WTC11 (cell line): Measurements from ENCODE around the gene WHAMM. TPM values are rescaled to one million over a fixed set of nuclear protein-coding genes. Genes with fewer than 3 reads are reported as not detected.

ENCODE experiments used
- ATAC-seq: fragments of 200-7000 bp; cut with Tn5 transposase; 2 replicates; pipeline ENCODE4 v1.10.0; 2021; ENCODE audit warnings: mild to moderate bottlenecking, moderate library complexity
- CTCF ChIA-PET: fragments of 300-600 bp; sonication (Branson Sonifier 250); formaldehyde crosslinking; loops from one replicate; lab custom pipeline; 2021; ENCODE audit warnings: antibody characterized with exemption; lab: Charles Lee
- POLR2A ChIA-PET: fragments of 350-600 bp; sonication (Branson Sonifier 250); formaldehyde crosslinking; loops from one replicate; lab custom pipeline; 2021; ENCODE audit warnings: antibody characterized with exemption; lab: Charles Lee
- DNase-seq: peaks from one replicate; pipeline ENCODE4 v3.0.0; 2021; ENCODE audit warnings: low spot score
- H3K27ac Mint-ChIP-seq: 2 replicates; pipeline ENCODE4 v1.8.0; 2021; ENCODE audit warnings: mixed read lengths
- H3K27me3 Mint-ChIP-seq: 2 replicates; pipeline ENCODE4 v1.8.0; 2021; ENCODE audit warnings: low read depth, mild to moderate bottlenecking, moderate library complexity, mixed read lengths
- H3K36me3 Mint-ChIP-seq: 2 replicates; pipeline ENCODE4 v1.8.0; 2021; ENCODE audit warnings: mixed read lengths
- H3K4me1 Mint-ChIP-seq: 2 replicates; pipeline ENCODE4 v1.8.0; 2022; ENCODE audit warnings: mixed read lengths
- H3K4me3 Mint-ChIP-seq: 2 replicates; pipeline ENCODE4 v1.8.0; 2021; ENCODE audit warnings: mild to moderate bottlenecking, moderate library complexity, mixed read lengths
- H3K9me3 Mint-ChIP-seq: 2 replicates; pipeline ENCODE4 v1.8.0; 2021; ENCODE audit warnings: mixed read lengths
- AFF4 ChIP-seq: sonication (generic); formaldehyde crosslinking; IDR thresholded peaks from 2 replicates; pipeline ENCODE4 v1.8.1; 2023; ENCODE audit warnings: mild to moderate bottlenecking, missing genetic modification reagents, borderline replicate concordance
- CBFB ChIP-seq: sonication (generic); formaldehyde crosslinking; IDR thresholded peaks from 2 replicates; pipeline ENCODE4 v1.8.1; 2022; ENCODE audit warnings: mild to moderate bottlenecking, low read depth, missing genetic modification reagents
- ELF4 ChIP-seq: sonication (generic); formaldehyde crosslinking; IDR thresholded peaks from 2 replicates; pipeline ENCODE4 v1.8.1; 2022; ENCODE audit warnings: low read depth, mild to moderate bottlenecking, moderate library complexity, missing genetic modification reagents
- ETV6 ChIP-seq: sonication (generic); formaldehyde crosslinking; IDR thresholded peaks from 2 replicates; pipeline ENCODE4 v1.8.1; 2022; ENCODE audit warnings: mild to moderate bottlenecking, missing genetic modification reagents
- FOXJ3 ChIP-seq: sonication (generic); formaldehyde crosslinking; IDR thresholded peaks from 2 replicates; pipeline ENCODE4 v1.9.0; 2021; ENCODE audit warnings: missing genetic modification reagents, mild to moderate bottlenecking, borderline replicate concordance
- FOXK1 ChIP-seq: sonication (generic); formaldehyde crosslinking; IDR thresholded peaks from 2 replicates; pipeline ENCODE4 v1.8.0; 2022; ENCODE audit warnings: mild to moderate bottlenecking, moderate library complexity, missing genetic modification reagents
- FOXP1 ChIP-seq: sonication (generic); formaldehyde crosslinking; IDR thresholded peaks from 2 replicates; pipeline ENCODE4 v1.8.0; 2022; ENCODE audit warnings: missing genetic modification reagents, mild to moderate bottlenecking, moderate library complexity, borderline replicate concordance
- FOXP4 ChIP-seq: sonication (generic); formaldehyde crosslinking; IDR thresholded peaks from 2 replicates; pipeline ENCODE4 v1.8.0; 2022; ENCODE audit warnings: mild to moderate bottlenecking, missing genetic modification reagents
- IRF2 ChIP-seq: sonication (generic); formaldehyde crosslinking; IDR thresholded peaks from 2 replicates; pipeline ENCODE4 v1.8.0; 2022; ENCODE audit warnings: low read depth, missing genetic modification reagents, borderline replicate concordance
- NFYB ChIP-seq: sonication (generic); formaldehyde crosslinking; conservative IDR thresholded peaks from 2 replicates; pipeline ENCODE4 v1.8.0; 2022; ENCODE audit warnings: low read depth, missing genetic modification reagents
- NR2C2 ChIP-seq: sonication (generic); formaldehyde crosslinking; IDR thresholded peaks from 2 replicates; pipeline ENCODE4 v1.8.0; 2022; ENCODE audit warnings: mild to moderate bottlenecking, missing genetic modification reagents
- SP1 ChIP-seq: sonication (generic); formaldehyde crosslinking; conservative IDR thresholded peaks from 2 replicates; pipeline ENCODE4 v1.8.1; 2022; ENCODE audit warnings: missing genetic modification reagents
- ZNF138 ChIP-seq: sonication (generic); formaldehyde crosslinking; conservative IDR thresholded peaks from 2 replicates; pipeline ENCODE4 v1.8.1; 2022; ENCODE audit warnings: mild to moderate bottlenecking, moderate library complexity, missing genetic modification reagents
- ZNF263 ChIP-seq: sonication (generic); formaldehyde crosslinking; IDR thresholded peaks from 2 replicates; pipeline ENCODE4 v1.8.1; 2022; ENCODE audit warnings: low read depth, mild to moderate bottlenecking, moderate library complexity, missing genetic modification reagents
- total RNA-seq: library from RNA; stranded (reverse); gene quantifications from 3 replicates; pipeline ENCODE4 v1.2.3, GENCODE V29; 2021
- TF ChIP-seq, protein P1 (sequence below): sonication (generic); formaldehyde crosslinking; IDR thresholded peaks from 2 replicates; pipeline ENCODE4 v1.8.0; 2022; ENCODE audit warnings: mild to moderate bottlenecking, missing genetic modification reagents
- TF ChIP-seq, protein P2 (sequence below): sonication (generic); formaldehyde crosslinking; IDR thresholded peaks from 2 replicates; pipeline ENCODE4 v1.8.0; 2022; ENCODE audit warnings: mild to moderate bottlenecking, missing genetic modification reagents
- TF ChIP-seq, protein P3 (sequence below): sonication (generic); formaldehyde crosslinking; IDR thresholded peaks from 2 replicates; pipeline ENCODE4 v1.8.1; 2023; ENCODE audit warnings: mild to moderate bottlenecking, missing genetic modification reagents
- TF ChIP-seq, protein P4 (sequence below): fragments of 250-450 bp; sonication (Bioruptor Pico); IDR thresholded peaks from 2 replicates; pipeline ENCODE4 v1.9.0; 2021; ENCODE audit warnings: moderate library complexity, mild to moderate bottlenecking, inconsistent platforms, borderline replicate concordance
- TF ChIP-seq, protein P5 (sequence below): fragments of 250-450 bp; sonication (Bioruptor Pico); IDR thresholded peaks from 2 replicates; pipeline ENCODE4 v1.8.0; 2021; ENCODE audit warnings: mild to moderate bottlenecking
- TF ChIP-seq, protein P6 (sequence below): fragments of 250-450 bp; sonication (Bioruptor Pico); conservative IDR thresholded peaks from 2 replicates; pipeline ENCODE4 v1.9.0; 2021; ENCODE audit warnings: mild to moderate bottlenecking

Gene WHAMM
- total RNA-seq, 1 experiment from 2014 or later = 3.2 TPM

- ChIA-PET POLR2A (interaction anchor here (0.8 kb wide), 1 partner anchor 54 kb away, joined by 3 read pairs; no protein-coding TSS in a partner anchor), CTCF (no interaction called here)
- Mint-ChIP-seq H3K27ac (no peak overlapping the region), H3K36me3 (no peaks in the 10 kb centered on the region), H3K27me3 (peaks cover 45% of the 10 kb centered on the region), H3K4me1 (peaks cover 7% of the 10 kb centered on the region), H3K4me3 (no peak overlapping the region), H3K9me3 (no peaks in the 10 kb centered on the region)
- DNase-seq (no peak), ATAC-seq (no peak)
- TF ChIP-seq ZNF263 (CRISPR knock-in tag) (no peak), FOXP1 (CRISPR knock-in tag) (no peak), FOXK1 (CRISPR knock-in tag) (no peak), ETV6 (CRISPR knock-in tag) (no peak), CBFB (CRISPR knock-in tag) (no peak), NFYB (CRISPR knock-in tag) (no peak), FOXP4 (CRISPR knock-in tag) (no peak), NR2C2 (CRISPR knock-in tag) (no peak), IRF2 (CRISPR knock-in tag) (no peak)
- TF ChIP-seq, protein P1, sequence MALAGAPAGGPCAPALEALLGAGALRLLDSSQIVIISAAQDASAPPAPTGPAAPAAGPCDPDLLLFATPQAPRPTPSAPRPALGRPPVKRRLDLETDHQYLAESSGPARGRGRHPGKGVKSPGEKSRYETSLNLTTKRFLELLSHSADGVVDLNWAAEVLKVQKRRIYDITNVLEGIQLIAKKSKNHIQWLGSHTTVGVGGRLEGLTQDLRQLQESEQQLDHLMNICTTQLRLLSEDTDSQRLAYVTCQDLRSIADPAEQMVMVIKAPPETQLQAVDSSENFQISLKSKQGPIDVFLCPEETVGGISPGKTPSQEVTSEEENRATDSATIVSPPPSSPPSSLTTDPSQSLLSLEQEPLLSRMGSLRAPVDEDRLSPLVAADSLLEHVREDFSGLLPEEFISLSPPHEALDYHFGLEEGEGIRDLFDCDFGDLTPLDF (CRISPR knock-in tag) = no peak
- TF ChIP-seq, protein P2, sequence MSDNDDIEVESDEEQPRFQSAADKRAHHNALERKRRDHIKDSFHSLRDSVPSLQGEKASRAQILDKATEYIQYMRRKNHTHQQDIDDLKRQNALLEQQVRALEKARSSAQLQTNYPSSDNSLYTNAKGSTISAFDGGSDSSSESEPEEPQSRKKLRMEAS (CRISPR knock-in tag) = no peak
- TF ChIP-seq, protein P3, sequence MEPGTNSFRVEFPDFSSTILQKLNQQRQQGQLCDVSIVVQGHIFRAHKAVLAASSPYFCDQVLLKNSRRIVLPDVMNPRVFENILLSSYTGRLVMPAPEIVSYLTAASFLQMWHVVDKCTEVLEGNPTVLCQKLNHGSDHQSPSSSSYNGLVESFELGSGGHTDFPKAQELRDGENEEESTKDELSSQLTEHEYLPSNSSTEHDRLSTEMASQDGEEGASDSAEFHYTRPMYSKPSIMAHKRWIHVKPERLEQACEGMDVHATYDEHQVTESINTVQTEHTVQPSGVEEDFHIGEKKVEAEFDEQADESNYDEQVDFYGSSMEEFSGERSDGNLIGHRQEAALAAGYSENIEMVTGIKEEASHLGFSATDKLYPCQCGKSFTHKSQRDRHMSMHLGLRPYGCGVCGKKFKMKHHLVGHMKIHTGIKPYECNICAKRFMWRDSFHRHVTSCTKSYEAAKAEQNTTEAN (CRISPR knock-in tag) = no peak
- TF ChIP-seq, protein P4, sequence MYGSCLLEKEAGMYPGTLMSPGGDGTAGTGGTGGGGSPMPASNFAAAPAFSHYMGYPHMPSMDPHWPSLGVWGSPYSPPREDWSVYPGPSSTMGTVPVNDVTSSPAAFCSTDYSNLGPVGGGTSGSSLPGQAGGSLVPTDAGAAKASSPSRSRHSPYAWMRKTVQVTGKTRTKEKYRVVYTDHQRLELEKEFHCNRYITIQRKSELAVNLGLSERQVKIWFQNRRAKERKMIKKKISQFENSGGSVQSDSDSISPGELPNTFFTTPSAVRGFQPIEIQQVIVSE (CRISPR knock-in tag) = no peak
- TF ChIP-seq, protein P5, sequence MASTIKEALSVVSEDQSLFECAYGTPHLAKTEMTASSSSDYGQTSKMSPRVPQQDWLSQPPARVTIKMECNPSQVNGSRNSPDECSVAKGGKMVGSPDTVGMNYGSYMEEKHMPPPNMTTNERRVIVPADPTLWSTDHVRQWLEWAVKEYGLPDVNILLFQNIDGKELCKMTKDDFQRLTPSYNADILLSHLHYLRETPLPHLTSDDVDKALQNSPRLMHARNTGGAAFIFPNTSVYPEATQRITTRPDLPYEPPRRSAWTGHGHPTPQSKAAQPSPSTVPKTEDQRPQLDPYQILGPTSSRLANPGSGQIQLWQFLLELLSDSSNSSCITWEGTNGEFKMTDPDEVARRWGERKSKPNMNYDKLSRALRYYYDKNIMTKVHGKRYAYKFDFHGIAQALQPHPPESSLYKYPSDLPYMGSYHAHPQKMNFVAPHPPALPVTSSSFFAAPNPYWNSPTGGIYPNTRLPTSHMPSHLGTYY (CRISPR knock-in tag) = no peak
- TF ChIP-seq, all 79 proteins: peak for 0
Observed at GRCh38 chr15:82803793-82804574, 5.4 kb upstream of the WHAMM start.

DNA sequence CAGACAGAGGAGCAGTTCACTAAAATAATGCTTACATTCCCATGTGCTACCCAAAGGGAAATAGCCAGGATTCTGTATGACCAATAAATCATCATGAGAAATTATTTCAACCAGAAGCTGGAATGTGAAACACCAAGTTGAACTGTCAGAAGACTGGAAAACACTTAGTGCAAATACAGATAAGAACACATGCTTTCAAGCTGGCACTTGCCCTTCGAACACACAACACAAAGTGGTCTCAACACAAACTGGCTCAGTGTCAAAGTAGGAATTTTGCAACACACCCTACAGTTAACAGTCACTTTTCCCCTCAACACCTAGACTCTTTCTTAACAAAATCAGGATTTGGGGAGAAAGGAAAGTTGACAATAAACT lies 4.9 kb upstream of the WHAMM start:
- Mint-ChIP-seq H3K27me3 (peaks cover 39% of the 10 kb centered on the region), H3K36me3 (no peaks in the 10 kb centered on the region), H3K4me3 (no peak overlapping the region), H3K4me1 (peaks cover 8% of the 10 kb centered on the region), H3K9me3 (no peaks in the 10 kb centered on the region), H3K27ac (no peak overlapping the region)
- ChIA-PET POLR2A (interaction anchor here (0.8 kb wide), 1 partner anchor 54 kb away, joined by 3 read pairs; no protein-coding TSS in a partner anchor), CTCF (no interaction called here)
- DNase-seq (no peak), ATAC-seq (no peak)
- TF ChIP-seq ELF4 = no peak
- TF ChIP-seq ZNF263 (CRISPR knock-in tag) = no peak
- no peak for TF ChIP-seq ZNF138
- TF ChIP-seq, protein P6, sequence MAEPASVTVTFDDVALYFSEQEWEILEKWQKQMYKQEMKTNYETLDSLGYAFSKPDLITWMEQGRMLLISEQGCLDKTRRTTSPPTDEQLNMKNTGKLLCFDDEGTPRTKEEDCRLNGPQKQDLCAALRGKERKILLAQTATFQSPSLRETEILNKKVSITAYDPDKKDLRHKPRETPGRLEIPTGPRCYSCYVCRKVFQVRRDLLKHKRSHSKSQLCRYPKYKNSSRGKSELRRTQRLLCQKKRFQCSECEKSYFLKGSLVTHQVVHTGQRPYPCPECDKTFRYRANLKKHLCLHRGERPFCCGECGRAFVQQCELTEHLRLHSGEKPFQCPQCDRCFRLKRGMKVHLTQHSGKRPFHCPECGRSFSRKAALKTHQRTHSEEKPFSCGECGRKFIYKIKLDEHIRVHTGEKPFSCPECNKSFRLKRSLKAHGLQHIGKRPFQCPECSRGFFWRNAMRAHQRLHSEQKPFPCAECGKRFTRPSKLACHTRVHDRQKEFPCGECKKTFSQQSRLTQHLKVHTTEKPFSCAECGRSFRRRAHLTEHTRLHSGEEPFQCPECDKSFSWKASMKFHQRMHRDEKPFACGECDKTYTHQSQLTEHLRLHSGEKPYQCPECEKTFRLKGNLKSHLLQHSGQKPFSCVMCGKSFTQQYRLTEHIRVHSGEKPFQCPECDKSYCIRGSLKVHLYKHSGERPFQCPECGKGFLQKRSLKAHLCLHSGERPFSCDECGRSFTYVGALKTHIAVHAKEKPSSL (CRISPR knock-in tag) = no peak
- no peak for TF ChIP-seq FOXJ3 (CRISPR knock-in tag)
- no peak for TF ChIP-seq SP1
- TF ChIP-seq AFF4 (CRISPR knock-in tag) = no peak
- TF ChIP-seq, protein P2 (CRISPR knock-in tag) = no peak
